Lower leg skin (tissue), 4 donors: Measurements from ENCODE around the gene SPNS2. TPM values are rescaled to one million over a fixed set of nuclear protein-coding genes. Genes with fewer than 3 reads are reported as not detected.

Experiments
- DNase-seq, 2 donors: peaks; one replicate each; pipeline ENCODE4 v3.0.0-alpha.2; 2019; ENCODE audit warnings: low spot score in 2 of 2
- H3K4me3 ChIP-seq: fragments of 200-600 bp; sonication (generic); 2 replicates; pipeline ENCODE4 v1.5.1; 2017; ENCODE audit warnings: mild to moderate bottlenecking, low read depth; ENCODE audit not compliant: poor library complexity, severe bottlenecking
- CTCF ChIP-seq, 3 donors: fragments of 450-650 bp; IDR thresholded peaks; one replicate each; pipeline ENCODE4 v1.5.1; 2016; ENCODE audit warnings: antibody characterized with exemption in 3 of 3, mild to moderate bottlenecking in 3 of 3, moderate library complexity in 2 of 3
- POLR2A ChIP-seq, 2 donors: fragments of 450-650 bp; IDR thresholded peaks; one replicate each; pipeline ENCODE4 v1.6.1; 2016 to 2017; ENCODE audit warnings: antibody characterized with exemption in 2 of 2, mild to moderate bottlenecking in 1 of 2, moderate library complexity in 1 of 2
- WGBS, 2 donors: methylation state at CpG; one replicate each; pipeline ENCODE4 v1.1.5; 2018; 5-methylcytosine and 5-hydroxymethylcytosine counted together
- intact Hi-C: fragments of 100-400 bp; cut with DNase I; formaldehyde crosslinking; loops from one replicate; pipeline ENCODE4 v1.15.0; 2023; ENCODE audit warnings: low total_unique reads
- total RNA-seq, 4 donors: library from RNA; depleted of rRNA; stranded (reverse); fragments of >200 nt; gene quantifications; one replicate each; pipeline ENCODE4 v1.1.0, GENCODE V29; 2016

Gene SPNS2
- total RNA-seq, 4 donors from 2014 or later, result 74.9 to 132 (median 87.5) TPM

- DNase-seq, result no peak
- whole genome bisulfite sequencing, 2 donors, result 57 to 62% methylated on average over 12 of the region's 12 CpGs
- TF ChIP-seq POLR2A (IDR thresholded peaks at IDR 0.05), result no peak
- H3K4me3 ChIP-seq, result no peak within 1 kb of the TSS
- intact Hi-C loops, result no loop called here
Measured at GRCh38 chr17:4560421-4560820, 61.7 kb downstream of the SPNS2 start, which contains the start of gene GGT6. Gene GGT6 (minus strand): TSS chr17:4560577. CDS start chr17:4560521, 56 bp downstream.

DNA sequence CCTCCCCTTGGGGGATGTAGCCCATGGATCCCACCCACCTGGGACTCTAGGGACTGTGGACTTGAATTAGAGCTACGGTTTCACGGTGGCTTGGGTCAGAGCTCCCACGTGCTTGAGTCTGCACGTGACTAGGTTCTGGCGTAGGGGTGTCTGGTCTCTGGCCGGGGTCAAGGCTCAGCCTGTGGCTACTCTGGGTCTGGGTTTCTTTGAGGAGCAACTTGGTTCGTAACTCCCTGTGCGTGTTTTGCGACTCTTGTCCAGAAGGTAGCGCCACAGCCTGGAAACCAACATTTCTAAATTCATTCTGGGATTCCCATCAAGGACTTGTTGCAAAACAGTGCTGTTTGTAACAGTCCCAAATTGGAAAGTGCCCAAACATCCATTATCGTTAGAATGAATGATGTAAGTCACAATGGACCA is 62.2 kb downstream of the SPNS2 start:
- intact Hi-C loops, result no loop called here
- no peak overlapping the region for H3K4me3 ChIP-seq
- 62 to 65% methylated on average over 11 of the region's 11 CpGs for WGBS, 2 donors
- TF ChIP-seq CTCF (IDR thresholded peaks at IDR 0.05), result no peak
- no peak for TF ChIP-seq POLR2A (IDR thresholded peaks at IDR 0.05)
- no peak for DNase-seq

DNA sequence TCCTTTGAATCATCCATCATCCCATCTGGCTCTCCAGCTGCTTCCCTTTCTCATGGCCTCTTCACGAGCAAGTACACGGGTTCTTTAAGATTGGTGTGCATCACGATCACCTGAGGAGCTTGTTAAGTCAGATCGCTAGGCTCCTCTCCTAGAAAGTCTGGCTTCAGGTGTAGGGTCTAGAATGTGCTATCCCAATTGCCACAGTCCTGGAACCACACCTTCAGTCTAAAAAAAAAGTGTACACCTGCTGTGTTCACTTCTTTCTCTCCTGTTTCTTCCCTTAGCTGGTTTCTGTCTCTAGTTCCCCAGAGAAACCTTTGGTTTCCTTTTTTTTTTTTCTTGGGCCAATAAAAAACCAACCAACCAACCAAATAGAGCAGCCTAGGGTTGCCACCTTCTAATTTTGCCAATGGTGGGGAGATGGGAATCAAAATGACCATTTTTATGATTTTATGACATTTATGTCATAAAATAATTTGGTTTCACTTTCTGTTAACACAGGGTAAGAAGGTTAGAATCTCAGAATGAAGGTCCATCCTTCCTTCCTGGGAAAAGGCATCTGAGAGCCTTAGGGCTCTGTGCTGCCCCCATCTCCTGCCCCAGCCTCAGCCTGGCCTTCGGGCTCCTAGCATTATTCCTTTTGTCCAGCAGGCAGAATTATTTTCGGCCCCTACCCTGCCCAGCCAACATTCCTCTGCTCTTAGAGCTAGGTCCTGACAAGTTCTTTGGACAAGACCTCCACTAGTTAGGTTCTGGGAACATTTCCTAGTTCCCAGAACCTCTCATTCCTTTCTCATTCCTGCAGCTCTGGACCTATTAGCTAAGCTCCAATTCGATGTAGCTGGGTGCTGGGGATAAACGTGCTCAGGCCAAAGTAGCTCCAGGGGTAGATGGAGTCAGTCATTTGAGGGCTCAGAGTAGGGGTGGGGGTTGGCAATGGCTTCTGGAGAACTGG is 63.6 kb downstream of the SPNS2 start:
- no peak overlapping the region for H3K4me3 ChIP-seq
- 50 to 69% methylated on average over 8 of the region's 8 CpGs for WGBS, 2 donors
- intact Hi-C loops, result no loop called here
- DNase-seq, result no peak
- no peak for TF ChIP-seq POLR2A (IDR thresholded peaks at IDR 0.05)
- TF ChIP-seq CTCF (IDR thresholded peaks at IDR 0.05), result no peak

DNA sequence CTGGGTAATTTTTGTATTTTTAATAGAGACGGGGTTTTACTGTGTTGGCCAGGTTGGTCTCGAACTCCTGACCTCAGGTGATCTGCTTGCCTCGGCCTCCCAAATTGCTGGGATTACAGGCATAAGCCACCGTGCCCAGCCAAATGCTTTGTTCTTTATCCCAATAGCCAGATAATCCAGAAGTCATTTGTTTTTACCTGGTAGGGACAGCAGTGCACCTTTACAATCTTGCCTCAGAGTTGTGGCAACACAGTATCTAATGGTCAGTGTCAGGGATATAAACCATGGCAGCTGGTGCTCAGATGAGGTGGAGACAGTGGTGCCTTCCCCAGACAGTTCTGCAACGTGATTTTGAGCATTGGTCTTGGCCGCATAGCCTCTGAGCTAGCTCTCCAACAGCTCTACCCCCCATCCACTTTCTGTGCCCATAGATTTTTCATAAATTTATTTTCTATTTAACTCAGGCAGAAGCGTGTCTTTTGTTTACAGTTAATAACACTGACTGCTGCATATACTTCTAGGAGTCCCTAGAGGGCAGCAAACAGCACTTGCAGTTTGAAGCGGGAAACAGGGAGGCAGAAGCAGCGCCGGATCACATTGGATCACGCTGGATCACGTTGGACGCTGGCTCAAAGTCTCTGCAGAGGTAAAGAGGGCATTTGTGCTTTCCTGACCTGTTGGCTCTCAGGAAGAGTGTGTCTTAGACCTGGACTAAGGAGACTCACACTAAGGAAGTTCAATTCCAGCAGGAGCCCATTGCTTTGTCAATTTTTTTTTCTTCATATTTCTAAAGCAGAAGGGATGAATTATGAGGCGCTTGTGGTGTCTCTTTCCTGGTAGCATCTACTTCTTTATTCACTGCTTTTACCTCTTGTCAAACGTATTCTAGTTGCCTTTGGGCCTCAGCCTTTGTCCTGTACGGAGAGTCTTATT is 66.8 kb downstream of the SPNS2 start:
- TF ChIP-seq POLR2A (IDR thresholded peaks at IDR 0.05), result no peak
- peak in 1 of 3 donors; percentile 31 for TF ChIP-seq CTCF (IDR thresholded peaks at IDR 0.05)
- peak in 1 of 2 donors; percentile 58 for DNase-seq
- intact Hi-C loops, result loop anchor here (2.0 kb wide), 1 partner anchor 59 kb away; no protein-coding TSS in a partner anchor
- 31% methylated on average over 16 of the region's 16 CpGs for WGBS, 2 donors
- no peak overlapping the region for H3K4me3 ChIP-seq

DNA sequence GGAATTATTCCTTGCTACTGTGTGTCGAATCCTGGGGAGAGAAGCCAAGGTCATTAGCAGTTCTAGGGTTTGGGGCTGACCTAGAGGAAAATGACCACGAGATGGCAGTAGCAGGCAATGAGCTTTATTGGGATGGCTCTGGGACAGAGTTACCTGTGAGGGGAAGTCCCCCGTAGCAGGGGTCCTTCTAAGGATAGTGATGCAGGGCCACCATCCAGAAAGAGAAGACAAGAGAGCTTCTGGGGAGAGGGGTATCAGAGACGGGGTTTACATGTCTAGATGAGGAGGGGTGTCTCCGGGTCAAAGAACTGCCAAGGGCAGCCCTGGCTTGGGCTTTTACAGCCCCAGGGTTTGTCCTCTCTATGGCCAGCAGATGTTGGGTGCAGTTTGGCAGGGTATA is 68.1 kb downstream of the SPNS2 start:
- H3K4me3 ChIP-seq, result no peak overlapping the region
- no peak for TF ChIP-seq POLR2A (IDR thresholded peaks at IDR 0.05)
- TF ChIP-seq CTCF (IDR thresholded peaks at IDR 0.05), result peak in 1 of 3 donors; percentile 34
- 24 to 30% methylated on average over 5 of the region's 5 CpGs for WGBS, 2 donors
- peak in 1 of 2 donors; percentile 55 for DNase-seq
- intact Hi-C loops, result no loop called here
